SK-N-SH treated with all-trans-retinoic acid at 6 μM for 48 hours (cell line): ENCODE data around the gene HOXA2.

Experiments used
- CSRNP3 ChIP-seq: fragments of 250-450 bp; sonication (Bioruptor Pico); IDR thresholded peaks from 2 replicates; pipeline ENCODE4 v1.5.1; 2021; ENCODE audit warnings: mild to moderate bottlenecking, moderate library complexity
- GLIS3 ChIP-seq: fragments of 250-450 bp; sonication (Bioruptor Pico); IDR thresholded peaks from 2 replicates; pipeline ENCODE4 v1.5.0; 2020; ENCODE audit warnings: mild to moderate bottlenecking, moderate library complexity
- OSR1 ChIP-seq: fragments of 250-450 bp; sonication (Bioruptor Pico); IDR thresholded peaks from 2 replicates; pipeline ENCODE4 v1.8.0; 2022; ENCODE audit warnings: moderate library complexity, mild to moderate bottlenecking, inconsistent platforms
- PATZ1 ChIP-seq: fragments of 250-450 bp; sonication (Bioruptor Pico); IDR thresholded peaks from 2 replicates; pipeline ENCODE4 v1.8.0; 2020; ENCODE audit warnings: mild to moderate bottlenecking, moderate library complexity, borderline replicate concordance
- POU6F1 ChIP-seq: fragments of 250-450 bp; sonication (Bioruptor Pico); IDR thresholded peaks from 2 replicates; pipeline ENCODE4 v1.8.0; 2021; ENCODE audit warnings: low read depth, mild to moderate bottlenecking, moderate library complexity, borderline replicate concordance
- PPARA ChIP-seq: fragments of 250-450 bp; sonication (Bioruptor Pico); IDR thresholded peaks from 2 replicates; pipeline ENCODE4 v1.5.0; 2020; ENCODE audit warnings: mild to moderate bottlenecking, borderline replicate concordance
- TOX ChIP-seq: fragments of 250-450 bp; sonication (Bioruptor Pico); IDR thresholded peaks from 2 replicates; pipeline ENCODE4 v1.8.0; 2021; ENCODE audit warnings: mild to moderate bottlenecking, moderate library complexity, borderline replicate concordance
- ZFP30 ChIP-seq: fragments of 450-650 bp; formaldehyde crosslinking; IDR thresholded peaks from 2 replicates; pipeline ENCODE4 v1.5.0; 2022; ENCODE audit warnings: mild to moderate bottlenecking, moderate library complexity
- ZNF70 ChIP-seq: fragments of 450-650 bp; formaldehyde crosslinking; IDR thresholded peaks from 2 replicates; pipeline ENCODE4 v1.5.0; 2020; ENCODE audit warnings: mild to moderate bottlenecking, moderate library complexity
- ZNF8 ChIP-seq: fragments of 450-650 bp; formaldehyde crosslinking; IDR thresholded peaks from 2 replicates; pipeline ENCODE4 v1.5.0; 2020; ENCODE audit warnings: mild to moderate bottlenecking, moderate library complexity

GRCh38 chr7:27083646-27084045 lies 18.8 kb downstream of the HOXA2 start:
- TF ChIP-seq PATZ1 (CRISPR knock-in tag), result no peak
- TF ChIP-seq ZNF70, result no peak
- no peak for TF ChIP-seq ZFP30 (CRISPR knock-in tag)
- TF ChIP-seq OSR1 (CRISPR knock-in tag), result no peak
- no peak for TF ChIP-seq CSRNP3 (CRISPR knock-in tag)
- no peak for TF ChIP-seq GLIS3 (CRISPR knock-in tag)
- no peak for TF ChIP-seq POU6F1 (CRISPR knock-in tag)
- TF ChIP-seq TOX (CRISPR knock-in tag), result no peak
- TF ChIP-seq ZNF8 (CRISPR knock-in tag), result no peak
- TF ChIP-seq PPARA, result no peak
